GM12801 (cell line): Measurements from ENCODE around the gene EFHB.

Source experiments
- TF ChIP-seq, protein P1 (sequence below): IDR thresholded peaks from one replicate; pipeline ENCODE4 v1.5.1; 2011; ENCODE audit warnings: control low read depth; ENCODE audit not compliant: insufficient read length; ENCODE audit errors: extremely low read depth

The EFHB gene, protein sequence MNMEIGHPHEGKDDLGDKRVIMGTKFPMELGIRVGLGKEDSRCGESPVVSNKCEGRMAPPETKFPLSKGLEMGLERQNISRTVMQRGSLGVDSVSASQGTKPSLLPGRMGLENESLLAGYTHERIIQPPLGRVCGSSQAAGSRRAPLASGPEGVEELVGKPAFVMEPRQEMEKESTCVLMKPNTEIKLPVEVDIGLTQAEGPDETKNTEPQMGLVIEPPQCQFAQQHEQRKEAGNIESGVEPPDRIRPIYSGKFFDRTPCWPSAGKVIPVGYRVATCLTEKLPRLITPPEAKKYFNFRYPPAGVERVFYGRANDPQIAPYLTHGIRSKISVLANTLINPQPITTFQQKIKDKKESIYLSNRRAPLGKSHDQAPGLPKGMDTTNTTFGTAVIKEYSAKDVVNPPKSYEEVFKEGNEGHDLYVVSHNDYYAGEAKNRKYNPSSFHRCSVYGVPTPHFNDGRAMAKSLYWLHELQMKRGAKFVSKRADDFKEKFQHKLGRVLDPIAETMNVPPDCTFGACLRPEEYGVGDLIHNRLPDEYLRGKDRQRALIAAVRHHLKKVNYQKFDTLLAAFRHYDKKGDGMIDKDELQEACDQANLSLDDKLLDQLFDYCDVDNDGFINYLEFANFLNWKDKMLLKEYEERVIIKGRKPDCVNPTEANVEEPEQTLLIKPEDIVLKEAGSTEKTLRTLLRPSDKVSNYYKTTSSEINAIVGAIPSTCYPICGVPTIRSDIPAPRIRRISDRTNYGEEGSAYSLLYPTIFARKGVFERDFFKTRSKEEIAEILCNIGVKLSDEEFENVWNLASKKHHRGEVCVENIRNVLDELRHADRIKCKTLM

GRCh38 chr3:19934098-19934566 is at the start of gene EFHB:
Gene EFHB, minus strand, starts transcription at chr3:19934217. Its CDS starts 199 bp downstream, at chr3:19934018.
- TF ChIP-seq, protein P1, sequence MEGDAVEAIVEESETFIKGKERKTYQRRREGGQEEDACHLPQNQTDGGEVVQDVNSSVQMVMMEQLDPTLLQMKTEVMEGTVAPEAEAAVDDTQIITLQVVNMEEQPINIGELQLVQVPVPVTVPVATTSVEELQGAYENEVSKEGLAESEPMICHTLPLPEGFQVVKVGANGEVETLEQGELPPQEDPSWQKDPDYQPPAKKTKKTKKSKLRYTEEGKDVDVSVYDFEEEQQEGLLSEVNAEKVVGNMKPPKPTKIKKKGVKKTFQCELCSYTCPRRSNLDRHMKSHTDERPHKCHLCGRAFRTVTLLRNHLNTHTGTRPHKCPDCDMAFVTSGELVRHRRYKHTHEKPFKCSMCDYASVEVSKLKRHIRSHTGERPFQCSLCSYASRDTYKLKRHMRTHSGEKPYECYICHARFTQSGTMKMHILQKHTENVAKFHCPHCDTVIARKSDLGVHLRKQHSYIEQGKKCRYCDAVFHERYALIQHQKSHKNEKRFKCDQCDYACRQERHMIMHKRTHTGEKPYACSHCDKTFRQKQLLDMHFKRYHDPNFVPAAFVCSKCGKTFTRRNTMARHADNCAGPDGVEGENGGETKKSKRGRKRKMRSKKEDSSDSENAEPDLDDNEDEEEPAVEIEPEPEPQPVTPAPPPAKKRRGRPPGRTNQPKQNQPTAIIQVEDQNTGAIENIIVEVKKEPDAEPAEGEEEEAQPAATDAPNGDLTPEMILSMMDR = no peak

GRCh38 chr3:19972054-19972453 is 38.0 kb upstream of the EFHB start:
- TF ChIP-seq, protein P1 = no peak

- TF ChIP-seq, protein P1 = no peak
Measured at GRCh38 chr3:19970327-19970726, 36.3 kb upstream of the EFHB start.

DNA sequence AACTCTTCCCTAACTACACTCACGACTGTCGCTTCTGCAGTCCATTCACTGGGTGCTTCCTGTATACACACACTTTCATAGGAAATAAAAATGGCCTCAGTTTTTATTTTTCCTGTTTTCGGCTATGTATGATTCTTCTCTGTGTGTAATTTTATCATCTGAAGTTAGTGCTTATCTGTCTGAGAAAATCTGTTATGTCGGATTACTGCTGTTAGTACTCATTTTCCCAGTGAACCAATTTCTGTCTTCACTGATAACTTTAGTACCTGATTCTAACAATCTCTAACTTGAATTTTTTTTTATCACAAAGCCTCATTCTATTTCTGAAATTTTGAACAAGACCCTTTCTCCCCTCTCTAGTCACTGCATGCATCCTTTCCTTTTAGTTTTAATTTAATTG is 33.8 kb upstream of the EFHB start:
- TF ChIP-seq, protein P1 = no peak

DNA sequence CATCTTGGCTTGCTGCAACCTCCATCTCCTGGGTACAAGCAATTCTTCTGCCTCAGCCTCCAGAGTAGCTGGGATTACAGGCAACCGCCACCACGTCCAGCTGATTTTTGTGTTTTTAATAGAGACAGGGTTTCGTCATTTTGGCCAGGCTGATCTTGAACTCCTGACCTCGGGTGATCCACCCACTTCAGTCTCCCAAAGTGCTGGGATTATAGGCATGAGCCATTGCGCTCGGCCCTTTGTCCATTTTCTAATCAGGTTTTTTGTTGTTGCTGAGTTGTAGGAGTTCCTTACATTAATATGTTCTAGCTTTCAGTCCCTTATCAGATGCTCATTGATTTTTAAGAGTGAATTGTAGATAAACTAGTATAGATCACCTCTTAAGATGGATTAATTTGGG is 33.2 kb upstream of the EFHB start:
- TF ChIP-seq, protein P1 = no peak

DNA sequence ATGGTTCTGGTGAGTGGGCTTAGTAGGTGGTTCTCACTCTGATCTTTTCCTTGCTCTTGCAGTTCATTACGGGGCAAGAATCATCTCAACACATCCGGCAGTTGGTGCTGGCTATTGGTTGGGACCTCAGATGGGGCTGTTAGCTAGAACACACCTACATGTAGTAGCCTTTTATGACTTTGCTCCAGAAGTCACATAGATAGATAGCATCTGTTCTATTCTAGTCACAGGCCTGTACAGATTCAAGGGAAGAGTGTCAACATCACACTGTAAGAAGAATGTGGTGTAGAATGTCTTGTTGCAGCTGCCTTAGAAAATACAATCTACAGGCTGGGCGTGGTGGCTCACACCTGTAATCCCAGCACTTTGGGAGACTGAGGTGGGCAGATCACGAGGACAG is 27.9 kb upstream of the EFHB start:
- TF ChIP-seq, protein P1 = no peak

DNA sequence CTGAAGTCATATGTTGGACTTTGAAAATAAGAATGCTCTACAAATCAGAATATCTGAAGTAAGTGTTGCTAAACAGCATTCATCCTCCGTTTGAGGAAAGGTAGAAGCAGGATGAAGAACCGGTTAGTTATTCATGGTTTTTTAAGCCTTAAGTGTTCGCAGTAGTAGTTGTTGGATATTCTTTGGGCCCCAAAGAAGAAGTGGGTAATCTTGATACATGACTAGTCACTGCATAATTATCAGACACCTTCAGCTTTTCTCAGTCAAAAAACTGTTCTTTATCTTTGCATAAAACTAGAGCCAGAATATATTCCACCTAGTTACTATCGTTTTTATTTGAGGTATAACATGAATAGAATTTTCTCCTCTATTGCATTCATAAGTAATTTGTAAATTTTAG is 26.7 kb upstream of the EFHB start:
- TF ChIP-seq, protein P1 = no peak
